UCSD-AML1 (cell line): ENCODE data around the gene MINK1.
A peak's percentile ranks its signal among the peaks of the same experiment; 100 is the strongest.
"Not testable (repeated sequence)": the region's sequence is repeated elsewhere in the genome, so short reads cannot be mapped to it uniquely, and the experiment has no call there.

Experiments
- DNase-seq: peaks from one replicate; lab custom pipeline; 2025; ENCODE audit not compliant: unreplicated experiment; lab: John Stamatoyannopoulos, UW

MINK1 gene

DNA sequence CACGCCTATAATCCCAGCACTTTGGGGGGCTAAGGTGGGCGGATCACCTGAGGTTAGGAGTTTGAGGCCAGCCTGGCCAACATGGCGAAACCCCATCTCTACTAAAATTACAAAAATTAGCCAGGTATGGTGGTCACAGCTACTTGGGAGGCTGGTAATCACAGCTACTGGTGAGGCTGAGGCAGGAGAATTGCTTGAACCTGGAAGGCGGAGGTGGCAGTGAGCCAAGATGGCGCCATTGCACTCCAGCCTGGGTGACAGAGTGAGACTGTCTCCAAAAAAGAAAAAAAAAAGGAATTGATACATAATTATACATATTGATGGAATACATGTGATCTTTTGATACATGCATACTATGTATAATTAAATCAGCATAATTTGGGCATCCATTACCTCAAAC lies 34.4 kb downstream of the MINK1 start:
- not testable (repeated sequence) for DNase-seq

DNA sequence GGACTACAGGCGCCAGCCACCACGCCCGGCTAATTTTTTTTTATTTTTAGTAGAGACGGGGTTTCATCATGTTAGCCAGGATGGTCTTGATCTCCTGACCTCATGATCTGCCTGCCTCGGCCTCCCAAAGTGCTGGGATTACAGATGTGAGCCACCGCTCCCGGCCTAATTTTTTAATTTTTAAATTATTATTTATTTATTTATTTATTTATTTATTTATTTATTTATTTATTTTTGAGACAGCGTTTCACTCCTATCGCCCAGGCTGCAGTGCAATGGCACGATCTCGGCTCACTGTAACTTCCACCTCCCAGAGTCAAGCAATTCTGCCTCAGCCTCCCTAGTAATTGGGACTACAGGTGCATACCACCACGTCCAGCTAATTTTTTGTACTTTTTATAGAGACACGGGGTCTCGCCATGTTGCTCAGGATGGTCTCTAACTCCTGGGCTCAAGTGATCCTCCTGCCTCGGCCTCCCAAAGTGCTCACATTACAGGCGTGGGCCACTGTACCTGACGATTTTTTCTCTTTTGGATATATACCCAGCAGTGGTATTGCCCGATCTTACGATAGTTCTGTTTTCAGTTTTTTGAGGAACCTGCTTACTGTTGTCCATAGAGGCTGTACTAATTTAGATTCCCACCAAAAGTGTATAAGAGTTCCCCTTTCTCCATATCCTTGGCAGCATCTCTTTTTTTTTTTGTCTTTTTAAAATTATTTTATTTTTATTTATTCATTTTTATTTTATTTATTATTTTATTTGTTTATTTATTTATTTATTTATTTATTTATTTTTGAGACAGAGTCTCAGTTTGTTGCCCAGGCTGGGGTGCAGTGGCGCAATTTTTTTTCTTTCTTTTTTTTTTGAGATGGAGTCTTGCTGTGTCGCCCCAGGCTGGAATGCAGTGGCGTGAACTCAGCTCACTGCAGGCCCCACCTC lies 36.2 kb downstream of the MINK1 start:
- not testable (repeated sequence) for DNase-seq

DNA sequence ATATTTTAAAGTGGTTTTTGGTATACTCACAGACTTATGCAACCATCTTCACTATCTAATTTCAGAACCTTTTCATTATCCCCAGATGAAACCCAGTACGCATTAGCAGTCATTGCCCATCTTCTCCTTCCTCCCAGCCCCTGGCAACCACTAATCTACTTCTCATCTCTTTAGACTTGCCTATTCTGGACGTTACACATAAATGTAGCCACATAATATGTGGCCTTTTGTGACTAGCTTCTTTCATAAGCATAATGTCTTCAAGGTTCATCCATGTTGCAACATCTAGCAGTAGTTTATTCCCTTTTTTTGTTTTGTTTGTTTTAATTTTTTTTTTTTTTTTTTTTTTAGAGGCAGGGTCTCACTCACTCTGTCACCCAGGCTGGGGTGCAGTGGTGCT lies 37.7 kb downstream of the MINK1 start:
- DNase-seq = no peak

DNA sequence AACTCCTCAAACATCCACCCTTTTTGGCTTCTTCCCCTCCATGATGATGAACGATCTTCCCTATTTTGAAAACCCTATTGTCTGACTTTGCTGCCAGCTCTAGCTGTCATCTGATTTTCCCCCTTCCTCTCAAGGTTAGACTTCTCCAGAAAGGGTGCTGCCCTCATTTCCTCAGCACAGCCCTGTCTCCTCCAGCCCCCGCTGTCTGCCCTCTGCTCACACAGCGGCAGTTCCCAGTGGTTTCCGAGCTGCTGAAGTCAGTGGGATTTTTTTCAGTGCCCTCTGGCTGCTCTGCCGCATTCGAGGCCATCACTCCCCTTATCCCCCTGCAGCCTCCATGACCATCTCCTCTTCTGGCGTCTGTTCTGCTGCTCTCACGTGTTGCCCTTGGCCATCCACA lies 39.6 kb downstream of the MINK1 start:
- peak; percentile 18 for DNase-seq

DNA sequence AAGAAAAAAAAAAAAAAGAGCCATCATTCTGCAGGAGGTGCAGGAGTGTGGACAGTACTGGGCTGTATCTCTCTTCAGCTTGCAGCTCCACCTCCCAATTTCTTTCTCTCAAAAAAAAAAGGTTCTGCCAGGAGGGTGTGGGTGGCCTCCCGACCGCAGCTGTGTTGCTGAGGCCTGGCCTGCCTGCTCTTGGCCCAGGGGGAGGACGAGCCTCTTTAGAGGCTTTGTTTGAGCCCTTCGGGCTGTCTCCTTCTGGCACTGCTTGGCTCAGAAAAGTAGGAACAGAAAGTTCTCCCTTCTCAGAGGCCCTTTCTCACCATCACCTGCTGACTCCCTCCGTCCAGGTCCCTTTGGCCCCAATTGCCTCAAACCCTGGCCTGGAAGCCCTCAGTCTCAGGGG lies 43.9 kb downstream of the MINK1 start:
- no peak for DNase-seq

DNA sequence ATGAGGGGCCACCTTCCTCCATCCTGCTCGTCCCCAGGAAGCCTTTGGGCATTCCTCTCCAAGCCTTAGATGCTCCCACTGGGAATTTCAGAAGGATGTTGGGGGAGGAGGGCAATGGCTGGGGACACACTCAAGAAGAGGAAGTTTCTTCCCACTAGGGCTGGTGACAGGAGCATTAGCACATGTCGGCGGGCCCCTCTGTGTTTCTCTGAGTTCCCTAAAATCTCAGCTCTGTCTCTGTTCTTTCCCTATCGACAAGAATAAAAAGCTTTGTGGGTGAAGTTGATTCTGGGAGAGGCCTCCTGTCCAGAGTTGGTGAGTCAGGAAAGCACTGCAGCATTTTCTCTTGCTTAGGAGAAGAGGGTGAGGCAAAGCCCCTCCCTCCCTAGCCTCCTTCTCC lies 46.5 kb downstream of the MINK1 start:
- DNase-seq = no peak

DNA sequence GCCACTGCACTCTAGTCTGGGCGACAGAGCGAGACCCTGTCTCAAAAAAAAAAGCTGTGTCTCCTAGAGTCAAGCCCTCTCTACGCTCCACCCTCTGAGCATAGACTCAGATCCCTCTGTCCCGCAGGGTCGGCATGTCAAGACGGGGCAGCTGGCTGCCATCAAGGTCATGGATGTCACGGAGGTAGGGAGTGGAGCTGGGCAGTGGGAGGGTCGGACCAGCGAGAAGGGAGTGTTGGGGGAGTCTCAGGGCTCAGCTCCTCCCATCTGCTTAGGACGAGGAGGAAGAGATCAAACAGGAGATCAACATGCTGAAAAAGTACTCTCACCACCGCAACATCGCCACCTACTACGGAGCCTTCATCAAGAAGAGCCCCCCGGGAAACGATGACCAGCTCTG lies 47.7 kb downstream of the MINK1 start:
- DNase-seq = no peak

GRCh38 chr17:4881761-4882555 lies 48.8 kb downstream of the MINK1 start:
- peak; percentile 55 for DNase-seq

DNA sequence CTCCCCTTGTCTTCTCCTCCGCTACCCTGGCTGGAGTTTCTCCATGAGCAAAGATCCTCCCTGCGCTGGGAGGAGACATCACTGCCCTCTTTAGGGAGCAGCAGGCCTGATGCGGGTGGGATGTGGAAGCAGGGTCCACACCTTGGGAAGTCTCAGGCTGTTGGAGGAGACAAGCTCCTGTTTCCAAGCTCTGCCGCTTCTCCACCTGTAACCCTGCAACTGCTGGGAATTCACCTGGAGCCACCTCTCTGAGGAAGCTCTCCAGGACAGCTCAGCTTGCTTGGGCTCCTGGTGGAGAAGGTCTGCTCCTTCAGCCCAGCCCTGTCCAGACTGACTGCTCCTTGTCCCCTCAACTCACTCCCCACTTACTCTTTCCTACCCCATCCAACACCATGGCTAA lies 51.3 kb downstream of the MINK1 start:
- no peak for DNase-seq

- DNase-seq = no peak
Measured at GRCh38 chr17:4886830-4887229, 53.7 kb downstream of the MINK1 start.

DNA sequence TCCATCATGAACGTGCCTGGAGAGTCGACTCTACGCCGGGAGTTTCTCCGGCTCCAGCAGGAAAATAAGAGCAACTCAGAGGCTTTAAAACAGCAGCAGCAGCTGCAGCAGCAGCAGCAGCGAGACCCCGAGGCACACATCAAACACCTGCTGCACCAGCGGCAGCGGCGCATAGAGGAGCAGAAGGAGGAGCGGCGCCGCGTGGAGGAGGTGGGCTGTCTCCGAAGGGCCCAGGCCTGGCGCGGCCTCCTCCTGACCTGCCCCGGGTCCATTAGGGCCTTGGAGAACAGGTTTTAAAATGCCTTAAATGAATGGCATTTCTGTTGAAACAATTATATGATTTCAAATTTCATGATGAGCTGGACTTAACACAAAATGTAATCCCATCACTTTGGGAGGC lies 54.4 kb downstream of the MINK1 start:
- no peak for DNase-seq

GRCh38 chr17:4891411-4892410 lies 58.6 kb downstream of the MINK1 start:
- DNase-seq = no peak

- no peak for DNase-seq
Measured at GRCh38 chr17:4892499-4893221, 59.5 kb downstream of the MINK1 start.

DNA sequence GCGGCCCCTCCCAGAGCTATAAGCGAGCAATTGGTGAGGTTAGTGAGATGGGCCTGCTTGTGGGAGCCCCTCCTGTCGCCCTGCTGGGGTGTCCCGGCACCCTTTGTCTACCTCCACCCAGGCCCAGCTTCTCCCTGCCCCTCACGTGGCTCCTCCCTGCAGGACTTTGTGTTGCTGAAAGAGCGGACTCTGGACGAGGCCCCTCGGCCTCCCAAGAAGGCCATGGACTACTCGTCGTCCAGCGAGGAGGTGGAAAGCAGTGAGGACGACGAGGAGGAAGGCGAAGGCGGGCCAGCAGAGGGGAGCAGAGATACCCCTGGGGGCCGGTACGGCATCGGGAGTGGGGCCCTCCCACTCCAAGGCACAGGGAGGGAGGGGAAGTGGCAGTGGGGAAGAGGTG lies 60.1 kb downstream of the MINK1 start:
- DNase-seq = no peak

- no peak for DNase-seq
Measured at GRCh38 chr17:4893721-4894560, 60.8 kb downstream of the MINK1 start.

GRCh38 chr17:4895121-4895520 lies 62.0 kb downstream of the MINK1 start:
- no peak for DNase-seq

DNA sequence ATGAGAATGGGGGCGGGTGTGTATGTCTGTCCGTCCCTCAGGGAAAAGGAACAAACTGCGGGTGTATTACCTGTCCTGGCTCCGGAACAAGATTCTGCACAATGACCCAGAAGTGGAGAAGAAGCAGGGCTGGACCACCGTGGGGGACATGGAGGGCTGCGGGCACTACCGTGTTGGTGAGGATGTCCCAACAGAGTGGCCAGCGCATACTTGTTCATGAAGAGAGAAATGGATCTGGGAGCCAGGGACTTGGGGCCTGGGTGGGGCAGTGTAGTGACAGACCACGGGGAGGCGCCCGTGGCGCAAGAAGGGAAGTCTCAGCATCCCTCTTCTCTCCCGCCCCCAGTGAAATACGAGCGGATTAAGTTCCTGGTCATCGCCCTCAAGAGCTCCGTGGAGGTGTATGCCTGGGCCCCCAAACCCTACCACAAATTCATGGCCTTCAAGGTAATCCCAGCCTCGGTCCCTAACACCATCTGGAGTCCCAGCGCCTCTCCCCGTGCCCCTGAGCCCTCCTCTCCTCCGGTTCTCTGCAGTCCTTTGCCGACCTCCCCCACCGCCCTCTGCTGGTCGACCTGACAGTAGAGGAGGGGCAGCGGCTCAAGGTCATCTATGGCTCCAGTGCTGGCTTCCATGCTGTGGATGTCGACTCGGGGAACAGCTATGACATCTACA lies 62.7 kb downstream of the MINK1 start:
- DNase-seq = no peak

GRCh38 chr17:4896332-4897197 lies 63.4 kb downstream of the MINK1 start:
- no peak for DNase-seq
